T-helper 1 cell treated with Interleukin-12 subunit alpha and Interleukin-12 subunit beta and Interleukin-4 antibody, amounts not matched to agents 30 μg/mL and 1 μg/mL, for 36 hours (primary cell): ENCODE results near the gene SETD1B.
A peak's percentile ranks its signal among the peaks of the same experiment; 100 is the strongest.
"Not testable (repeated sequence)": the region's sequence is repeated elsewhere in the genome, so short reads cannot be mapped to it uniquely, and the experiment has no call there.

Experiments used
- H3K27ac Mint-ChIP-seq: one replicate; pipeline ENCODE4 v1.8.0; 2021; ENCODE audit warnings: mild to moderate bottlenecking, mixed read lengths
- H3K27me3 Mint-ChIP-seq: one replicate; pipeline ENCODE4 v1.8.0; 2021; ENCODE audit warnings: low read depth, mixed read lengths
- H3K36me3 Mint-ChIP-seq: one replicate; pipeline ENCODE4 v1.8.0; 2021; ENCODE audit warnings: low read depth, mixed read lengths
- H3K4me1 Mint-ChIP-seq: one replicate; pipeline ENCODE4 v1.8.0; 2021; ENCODE audit warnings: low read depth, mixed read lengths
- H3K4me3 Mint-ChIP-seq: one replicate; pipeline ENCODE4 v1.8.0; 2021; ENCODE audit warnings: mild to moderate bottlenecking, moderate library complexity, mixed read lengths
- H3K9me3 Mint-ChIP-seq: one replicate; pipeline ENCODE4 v1.8.0; 2021; ENCODE audit warnings: mixed read lengths

The SETD1B gene

DNA sequence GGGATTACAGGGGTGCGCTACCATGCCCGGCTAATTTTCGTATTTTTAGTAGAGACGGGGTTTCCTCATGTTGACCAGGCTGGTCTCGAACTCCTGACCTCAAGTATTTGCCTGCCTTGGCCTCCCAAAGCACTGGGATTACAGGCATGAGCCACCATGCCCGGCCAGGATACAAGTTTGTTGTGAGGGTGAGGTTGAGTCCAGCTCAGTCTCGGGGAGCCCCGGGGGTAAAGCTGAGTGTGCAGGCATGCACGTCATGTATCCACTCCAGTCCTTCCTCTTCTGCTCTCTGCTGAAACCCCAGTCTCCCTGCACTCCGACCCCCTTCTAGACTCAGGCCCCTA is 54.5 kb downstream of the SETD1B start:
- no peaks in the 10 kb centered on the region for H3K9me3 Mint-ChIP-seq
- no peaks in the 10 kb centered on the region for H3K4me1 Mint-ChIP-seq
- H3K36me3 Mint-ChIP-seq, result no peaks in the 10 kb centered on the region
- peak overlapping the region; percentile 36 for H3K27ac Mint-ChIP-seq
- H3K4me3 Mint-ChIP-seq, result no peak overlapping the region
- no peaks in the 10 kb centered on the region for H3K27me3 Mint-ChIP-seq

GRCh38 chr12:121858662-121859572 is 55.1 kb downstream of the SETD1B start, which contains the start of gene HPD:
Gene HPD (minus strand): TSS chr12:121858859. CDS start chr12:121858823, 36 bp downstream.
- Mint-ChIP-seq H3K27ac (peak within 1 kb of the TSS; percentile 36), H3K27me3 (no peaks in the 10 kb centered on the region), H3K36me3 (no peaks in the 10 kb centered on the region), H3K4me1 (no peaks in the 10 kb centered on the region), H3K9me3 (no peaks in the 10 kb centered on the region), H3K4me3 (no peak within 1 kb of the TSS)

DNA sequence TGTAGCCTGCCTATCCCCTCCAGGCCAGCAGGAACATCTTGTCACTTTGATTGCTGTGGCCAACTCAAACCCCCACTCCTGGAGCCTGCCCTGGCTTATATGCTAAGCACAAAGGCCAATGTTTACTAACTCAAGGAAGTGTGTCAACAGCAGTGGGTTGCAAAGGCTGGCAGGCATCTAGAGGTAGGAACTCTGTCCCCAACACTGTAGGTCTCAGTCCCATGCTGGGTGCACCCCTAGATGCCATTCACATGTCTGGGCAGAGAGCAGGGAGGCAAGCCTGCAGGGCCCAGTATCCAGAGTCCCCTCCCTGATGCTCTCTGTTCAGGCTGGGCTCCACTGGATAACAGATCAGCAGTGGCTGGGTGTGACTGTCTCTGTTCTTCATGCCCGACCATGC is 56.4 kb downstream of the SETD1B start:
- no peak overlapping the region for H3K4me3 Mint-ChIP-seq
- no peaks in the 10 kb centered on the region for H3K27me3 Mint-ChIP-seq
- no peaks in the 10 kb centered on the region for H3K36me3 Mint-ChIP-seq
- no peaks in the 10 kb centered on the region for H3K4me1 Mint-ChIP-seq
- no peak overlapping the region for H3K27ac Mint-ChIP-seq
- no peaks in the 10 kb centered on the region for H3K9me3 Mint-ChIP-seq

- not testable (repeated sequence) for H3K27ac Mint-ChIP-seq, H3K27me3 Mint-ChIP-seq, H3K36me3 Mint-ChIP-seq, H3K4me1 Mint-ChIP-seq, H3K9me3 Mint-ChIP-seq, H3K4me3 Mint-ChIP-seq
Observed at GRCh38 chr12:121860699-121861098, 56.9 kb downstream of the SETD1B start.

DNA sequence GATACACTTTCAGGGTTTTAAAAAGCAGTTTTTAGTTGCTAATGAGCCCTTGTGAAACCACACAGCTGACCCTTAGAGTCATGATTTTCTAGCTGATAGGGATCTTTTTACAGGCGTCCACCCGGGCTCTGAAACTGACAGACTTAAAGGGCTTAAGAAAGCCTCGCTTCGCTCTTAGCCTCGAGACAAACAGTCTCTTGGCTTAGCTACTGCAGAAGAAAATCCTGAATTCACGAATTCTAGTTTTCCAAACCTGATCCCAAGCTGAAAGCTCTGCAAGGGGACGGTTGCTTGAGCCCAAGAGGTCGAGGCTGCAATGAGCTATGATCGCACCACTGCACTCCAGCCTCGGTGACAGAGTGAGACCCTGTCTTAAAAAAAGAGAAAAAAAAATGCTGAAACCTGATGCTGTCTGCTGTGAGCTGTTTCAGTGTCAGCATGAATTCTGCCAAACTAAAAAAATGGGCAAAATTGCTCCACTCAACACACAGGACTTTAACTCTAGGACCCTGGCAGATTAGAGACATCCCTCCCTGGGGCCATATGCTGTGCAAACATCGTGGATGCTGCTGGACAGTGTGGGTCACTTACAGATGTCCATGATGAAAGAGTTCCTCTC is 57.9 kb downstream of the SETD1B start:
- Mint-ChIP-seq H3K36me3 (no peaks in the 10 kb centered on the region), H3K4me1 (no peaks in the 10 kb centered on the region), H3K4me3 (no peak overlapping the region), H3K9me3 (no peaks in the 10 kb centered on the region), H3K27ac (no peak overlapping the region), H3K27me3 (no peaks in the 10 kb centered on the region)

GRCh38 chr12:121866331-121866730 is 62.5 kb downstream of the SETD1B start:
- Mint-ChIP-seq H3K36me3 (no peaks in the 10 kb centered on the region), H3K4me1 (no peaks in the 10 kb centered on the region), H3K4me3 (no peak overlapping the region), H3K9me3 (no peaks in the 10 kb centered on the region), H3K27ac (no peak overlapping the region), H3K27me3 (no peaks in the 10 kb centered on the region)

DNA sequence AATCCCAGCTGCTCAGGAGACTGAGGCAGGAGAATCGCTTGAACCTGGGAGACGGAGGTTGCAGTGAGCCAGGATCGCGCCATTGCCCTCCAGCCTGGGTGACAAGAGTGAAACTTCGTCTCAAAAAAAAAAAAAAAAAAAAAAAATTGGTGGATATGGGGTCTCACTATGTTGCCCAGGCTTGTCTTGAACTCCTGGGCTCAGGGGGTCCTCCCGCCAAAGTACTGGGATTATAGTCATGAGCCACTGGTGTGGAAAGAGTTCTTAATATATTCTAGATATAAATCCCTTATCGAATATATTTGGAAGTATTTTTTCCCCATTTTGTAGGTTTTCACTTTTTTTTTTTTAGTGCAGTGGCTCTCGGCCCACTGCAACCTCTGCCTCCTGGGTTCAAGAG is 65.4 kb downstream of the SETD1B start:
- H3K27me3 Mint-ChIP-seq, H3K4me3 Mint-ChIP-seq, H3K27ac Mint-ChIP-seq, H3K36me3 Mint-ChIP-seq, H3K9me3 Mint-ChIP-seq, H3K4me1 Mint-ChIP-seq: not testable (repeated sequence)

GRCh38 chr12:121871467-121871866 is 67.7 kb downstream of the SETD1B start:
- H3K4me1 Mint-ChIP-seq, result no peaks in the 10 kb centered on the region
- H3K4me3 Mint-ChIP-seq, result no peak overlapping the region
- H3K36me3 Mint-ChIP-seq, result no peaks in the 10 kb centered on the region
- no peaks in the 10 kb centered on the region for H3K9me3 Mint-ChIP-seq
- no peak overlapping the region for H3K27ac Mint-ChIP-seq
- H3K27me3 Mint-ChIP-seq, result no peaks in the 10 kb centered on the region

- Mint-ChIP-seq H3K9me3 (no peaks in the 10 kb centered on the region), H3K27me3 (no peaks in the 10 kb centered on the region), H3K4me1 (no peaks in the 10 kb centered on the region), H3K27ac (no peak overlapping the region), H3K4me3 (no peak overlapping the region), H3K36me3 (no peaks in the 10 kb centered on the region)
Observed at GRCh38 chr12:121872546-121873215, 68.9 kb downstream of the SETD1B start.

DNA sequence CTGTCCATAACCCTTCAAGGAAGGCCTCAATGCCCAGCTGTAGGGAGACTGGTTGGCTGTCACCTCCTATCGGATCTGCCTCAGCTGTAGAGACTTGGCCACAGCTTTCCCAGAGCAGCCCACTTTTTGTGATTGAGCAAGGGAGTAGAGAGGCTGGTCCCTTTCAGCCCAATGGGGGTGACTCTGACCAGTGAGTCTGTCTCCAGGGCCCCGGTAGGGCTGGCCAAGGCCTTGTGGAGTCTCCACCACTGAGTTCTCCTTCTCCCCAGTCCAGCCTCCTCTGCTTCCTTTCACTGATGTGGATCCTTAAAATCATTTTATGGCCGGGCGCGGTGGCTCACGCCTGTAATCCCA is 69.4 kb downstream of the SETD1B start:
- Mint-ChIP-seq H3K4me3 (no peak overlapping the region), H3K4me1 (no peaks in the 10 kb centered on the region), H3K9me3 (no peaks in the 10 kb centered on the region), H3K27me3 (no peaks in the 10 kb centered on the region), H3K27ac (no peak overlapping the region), H3K36me3 (no peaks in the 10 kb centered on the region)

GRCh38 chr12:121874071-121874470 is 70.3 kb downstream of the SETD1B start:
- Mint-ChIP-seq H3K36me3 (no peaks in the 10 kb centered on the region), H3K4me1 (no peaks in the 10 kb centered on the region), H3K9me3 (no peaks in the 10 kb centered on the region), H3K27ac (no peak overlapping the region), H3K4me3 (no peak overlapping the region), H3K27me3 (no peaks in the 10 kb centered on the region)

- H3K27me3 Mint-ChIP-seq, result no peaks in the 10 kb centered on the region
- H3K4me1 Mint-ChIP-seq, result no peaks in the 10 kb centered on the region
- no peak overlapping the region for H3K4me3 Mint-ChIP-seq
- H3K9me3 Mint-ChIP-seq, result no peaks in the 10 kb centered on the region
- H3K36me3 Mint-ChIP-seq, result no peaks in the 10 kb centered on the region
- no peak overlapping the region for H3K27ac Mint-ChIP-seq
Observed at GRCh38 chr12:121875582-121875981, 71.8 kb downstream of the SETD1B start.

DNA sequence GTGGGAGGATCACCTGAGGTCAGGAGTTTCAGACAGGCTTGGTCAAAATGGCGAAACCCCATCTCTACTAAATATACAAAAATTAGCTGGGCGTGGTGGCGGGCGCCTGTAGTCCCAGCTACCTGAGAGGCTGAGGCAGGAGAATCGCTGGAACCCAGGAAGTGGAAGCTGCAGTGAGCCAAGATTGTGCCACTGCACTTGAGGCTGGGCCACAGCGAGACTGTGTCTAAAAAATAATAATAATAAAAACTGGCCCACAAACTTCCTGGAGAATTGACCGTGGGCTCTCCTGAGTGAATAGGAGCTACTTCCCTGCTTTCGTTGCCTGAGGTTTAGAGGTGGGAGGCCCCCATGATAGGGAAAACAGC is 72.3 kb downstream of the SETD1B start:
- not testable (repeated sequence) for H3K27me3 Mint-ChIP-seq, H3K4me1 Mint-ChIP-seq, H3K4me3 Mint-ChIP-seq, H3K9me3 Mint-ChIP-seq, H3K36me3 Mint-ChIP-seq, H3K27ac Mint-ChIP-seq
